ENCODE measurements around the gene SIRT1.

The SIRT1 gene

GRCh38 chr10:67924136-67924535 lies 39.7 kb downstream of the SIRT1 start:
- H3K4me2 ChIP-seq (ENCODE audit: low read length), result no peak overlapping the region
- H3K27me3 ChIP-seq (ENCODE audit: insufficient read depth, low read length, poor library complexity), result no peaks in the 10 kb centered on the region
- no peak overlapping the region for H3K27ac ChIP-seq (ENCODE audit: low read depth, low read length)
- H3K4me3 ChIP-seq (ENCODE audit: low read length), result no peak overlapping the region
- H3K79me2 ChIP-seq (ENCODE audit: control insufficient read depth, insufficient read depth, low read length), result no peaks in the 10 kb centered on the region
- H3K18ac ChIP-seq (ENCODE audit: low read length), result no peak overlapping the region
- H3K9ac ChIP-seq (ENCODE audit: low read length), result no peak overlapping the region
- no peaks in the 10 kb centered on the region for H3K36me3 ChIP-seq (ENCODE audit: control insufficient read depth, insufficient read depth, low read length)
- H3K4me1 ChIP-seq (ENCODE audit: control insufficient read depth, low read depth, low read length), result no peaks in the 10 kb centered on the region
- no peak overlapping the region for H3K56ac ChIP-seq (ENCODE audit: low read length)
- H3K79me1 ChIP-seq (ENCODE audit: low read length), result no peaks in the 10 kb centered on the region
- no peak overlapping the region for H2AK5ac ChIP-seq (ENCODE audit: low read length)
- no peak overlapping the region for H3K23ac ChIP-seq (ENCODE audit: low read length)
- H2BK15ac ChIP-seq (replicated peaks; ENCODE audit: low read depth), result no peak overlapping the region
- H2BK120ac ChIP-seq (ENCODE audit: low read depth, low read length), result no peak overlapping the region
- no peak overlapping the region for H4K8ac ChIP-seq (ENCODE audit: low read depth, low read length)
- no peak overlapping the region for H2BK5ac ChIP-seq (ENCODE audit: low read length)
- no peak overlapping the region for H3K4ac ChIP-seq (ENCODE audit: low read depth, low read length)
- no peak overlapping the region for H4K5ac ChIP-seq (ENCODE audit: low read length)
- no CpG with 5 or more reads among the region's 3 CpGs for WGBS (ENCODE audit: extremely low coverage, insufficient coverage, low lambda C conversion rate)
- DNase-seq, result no peak

- Histone ChIP-seq H3K23ac (ENCODE audit: low read length) (no peak overlapping the region), H2BK5ac (ENCODE audit: low read length) (no peak overlapping the region), H3K56ac (ENCODE audit: low read length) (no peak overlapping the region), H3K79me2 (ENCODE audit: control insufficient read depth, insufficient read depth, low read length) (no peaks in the 10 kb centered on the region), H3K36me3 (ENCODE audit: control insufficient read depth, insufficient read depth, low read length) (no peaks in the 10 kb centered on the region), H4K8ac (ENCODE audit: low read depth, low read length) (no peak overlapping the region), H3K4me2 (ENCODE audit: low read length) (no peak overlapping the region), H3K4me3 (ENCODE audit: low read length) (no peak overlapping the region), H3K18ac (ENCODE audit: low read length) (no peak overlapping the region), H4K5ac (ENCODE audit: low read length) (no peak overlapping the region), H2AK5ac (ENCODE audit: low read length) (no peak overlapping the region), H3K79me1 (ENCODE audit: low read length) (no peaks in the 10 kb centered on the region), H2BK15ac (replicated peaks; ENCODE audit: low read depth) (no peak overlapping the region), H2BK120ac (ENCODE audit: low read depth, low read length) (no peak overlapping the region), H3K4ac (ENCODE audit: low read depth, low read length) (no peak overlapping the region), H3K9ac (ENCODE audit: low read length) (no peak overlapping the region), H3K27me3 (ENCODE audit: insufficient read depth, low read length, poor library complexity) (no peaks in the 10 kb centered on the region), H3K27ac (ENCODE audit: low read depth, low read length) (no peak overlapping the region), H3K4me1 (ENCODE audit: control insufficient read depth, low read depth, low read length) (no peaks in the 10 kb centered on the region)
- no CpG with 5 or more reads among the region's 1 CpG for WGBS (ENCODE audit: extremely low coverage, insufficient coverage, low lambda C conversion rate)
- no peak for DNase-seq
These were observed 41.1 kb downstream of the SIRT1 start for GRCh38 chr10:67925449-67926005.

GRCh38 chr10:67926951-67927350 lies 42.5 kb downstream of the SIRT1 start:
- Histone ChIP-seq H3K56ac (ENCODE audit: low read length) (no peak overlapping the region), H4K5ac (ENCODE audit: low read length) (no peak overlapping the region), H3K18ac (ENCODE audit: low read length) (no peak overlapping the region), H3K23ac (ENCODE audit: low read length) (no peak overlapping the region), H3K27ac (ENCODE audit: low read depth, low read length) (no peak overlapping the region), H3K9ac (ENCODE audit: low read length) (no peak overlapping the region), H2BK5ac (ENCODE audit: low read length) (no peak overlapping the region), H3K4ac (ENCODE audit: low read depth, low read length) (no peak overlapping the region), H4K8ac (ENCODE audit: low read depth, low read length) (no peak overlapping the region), H3K4me3 (ENCODE audit: low read length) (no peak overlapping the region), H2BK120ac (ENCODE audit: low read depth, low read length) (no peak overlapping the region), H3K4me1 (ENCODE audit: control insufficient read depth, low read depth, low read length) (no peaks in the 10 kb centered on the region), H3K27me3 (ENCODE audit: insufficient read depth, low read length, poor library complexity) (no peaks in the 10 kb centered on the region), H3K36me3 (ENCODE audit: control insufficient read depth, insufficient read depth, low read length) (no peaks in the 10 kb centered on the region), H2BK15ac (replicated peaks; ENCODE audit: low read depth) (no peak overlapping the region), H3K79me2 (ENCODE audit: control insufficient read depth, insufficient read depth, low read length) (no peaks in the 10 kb centered on the region), H2AK5ac (ENCODE audit: low read length) (no peak overlapping the region), H3K79me1 (ENCODE audit: low read length) (no peaks in the 10 kb centered on the region), H3K4me2 (ENCODE audit: low read length) (no peak overlapping the region)
- no peak for DNase-seq
- WGBS (ENCODE audit: extremely low coverage, insufficient coverage, low lambda C conversion rate), result no CpG with 5 or more reads among the region's 1 CpG

- H3K4me2 ChIP-seq (ENCODE audit: low read length), result no peak overlapping the region
- no peaks in the 10 kb centered on the region for H3K79me2 ChIP-seq (ENCODE audit: control insufficient read depth, insufficient read depth, low read length)
- H3K79me1 ChIP-seq (ENCODE audit: low read length), result no peaks in the 10 kb centered on the region
- H3K4ac ChIP-seq (ENCODE audit: low read depth, low read length), result no peak overlapping the region
- WGBS (ENCODE audit: extremely low coverage, insufficient coverage, low lambda C conversion rate), result no CpG with 5 or more reads among the region's 2 CpGs
- H3K27ac ChIP-seq (ENCODE audit: low read depth, low read length), result no peak overlapping the region
- no peak overlapping the region for H3K18ac ChIP-seq (ENCODE audit: low read length)
- H4K8ac ChIP-seq (ENCODE audit: low read depth, low read length), result no peak overlapping the region
- H2BK5ac ChIP-seq (ENCODE audit: low read length), result no peak overlapping the region
- no peaks in the 10 kb centered on the region for H3K4me1 ChIP-seq (ENCODE audit: control insufficient read depth, low read depth, low read length)
- H2BK120ac ChIP-seq (ENCODE audit: low read depth, low read length), result no peak overlapping the region
- no peak overlapping the region for H2AK5ac ChIP-seq (ENCODE audit: low read length)
- H3K36me3 ChIP-seq (ENCODE audit: control insufficient read depth, insufficient read depth, low read length), result no peaks in the 10 kb centered on the region
- DNase-seq, result no peak
- H4K5ac ChIP-seq (ENCODE audit: low read length), result no peak overlapping the region
- no peak overlapping the region for H3K56ac ChIP-seq (ENCODE audit: low read length)
- no peak overlapping the region for H3K23ac ChIP-seq (ENCODE audit: low read length)
- H3K9ac ChIP-seq (ENCODE audit: low read length), result no peak overlapping the region
- H3K27me3 ChIP-seq (ENCODE audit: insufficient read depth, low read length, poor library complexity), result no peaks in the 10 kb centered on the region
- no peak overlapping the region for H2BK15ac ChIP-seq (replicated peaks; ENCODE audit: low read depth)
- no peak overlapping the region for H3K4me3 ChIP-seq (ENCODE audit: low read length)
These were observed 48.7 kb downstream of the SIRT1 start for GRCh38 chr10:67933199-67933598.

- no peak overlapping the region for H3K4me3 ChIP-seq (ENCODE audit: low read length)
- no peak for DNase-seq
- H2BK120ac ChIP-seq (ENCODE audit: low read depth, low read length), result no peak overlapping the region
- no peaks in the 10 kb centered on the region for H3K79me1 ChIP-seq (ENCODE audit: low read length)
- H4K8ac ChIP-seq (ENCODE audit: low read depth, low read length), result no peak overlapping the region
- no peak overlapping the region for H3K56ac ChIP-seq (ENCODE audit: low read length)
- no peak overlapping the region for H3K18ac ChIP-seq (ENCODE audit: low read length)
- no peak overlapping the region for H2BK5ac ChIP-seq (ENCODE audit: low read length)
- no peaks in the 10 kb centered on the region for H3K4me1 ChIP-seq (ENCODE audit: control insufficient read depth, low read depth, low read length)
- H3K4me2 ChIP-seq (ENCODE audit: low read length), result no peak overlapping the region
- no peak overlapping the region for H2BK15ac ChIP-seq (replicated peaks; ENCODE audit: low read depth)
- H3K79me2 ChIP-seq (ENCODE audit: control insufficient read depth, insufficient read depth, low read length), result no peaks in the 10 kb centered on the region
- H3K4ac ChIP-seq (ENCODE audit: low read depth, low read length), result no peak overlapping the region
- H4K5ac ChIP-seq (ENCODE audit: low read length), result no peak overlapping the region
- H3K9ac ChIP-seq (ENCODE audit: low read length), result no peak overlapping the region
- no peak overlapping the region for H3K27ac ChIP-seq (ENCODE audit: low read depth, low read length)
- no peak overlapping the region for H3K23ac ChIP-seq (ENCODE audit: low read length)
- H3K36me3 ChIP-seq (ENCODE audit: control insufficient read depth, insufficient read depth, low read length), result no peaks in the 10 kb centered on the region
- H3K27me3 ChIP-seq (ENCODE audit: insufficient read depth, low read length, poor library complexity), result no peaks in the 10 kb centered on the region
- no peak overlapping the region for H2AK5ac ChIP-seq (ENCODE audit: low read length)
- WGBS (ENCODE audit: extremely low coverage, insufficient coverage, low lambda C conversion rate), result no CpG with 5 or more reads among the region's 1 CpG
These were observed 49.9 kb downstream of the SIRT1 start for GRCh38 chr10:67934336-67934735.

- Histone ChIP-seq H3K4me2 (ENCODE audit: low read length) (no peak overlapping the region), H3K23ac (ENCODE audit: low read length) (no peak overlapping the region), H3K36me3 (ENCODE audit: control insufficient read depth, insufficient read depth, low read length) (no peaks in the 10 kb centered on the region), H2BK5ac (ENCODE audit: low read length) (no peak overlapping the region), H3K4ac (ENCODE audit: low read depth, low read length) (no peak overlapping the region), H3K27ac (ENCODE audit: low read depth, low read length) (no peak overlapping the region), H3K4me1 (ENCODE audit: control insufficient read depth, low read depth, low read length) (no peaks in the 10 kb centered on the region), H3K4me3 (ENCODE audit: low read length) (no peak overlapping the region), H4K5ac (ENCODE audit: low read length) (no peak overlapping the region), H3K56ac (ENCODE audit: low read length) (no peak overlapping the region), H2BK15ac (replicated peaks; ENCODE audit: low read depth) (no peak overlapping the region), H3K79me2 (ENCODE audit: control insufficient read depth, insufficient read depth, low read length) (no peaks in the 10 kb centered on the region), H2AK5ac (ENCODE audit: low read length) (no peak overlapping the region), H3K9ac (ENCODE audit: low read length) (no peak overlapping the region), H3K18ac (ENCODE audit: low read length) (no peak overlapping the region), H3K79me1 (ENCODE audit: low read length) (no peaks in the 10 kb centered on the region), H4K8ac (ENCODE audit: low read depth, low read length) (no peak overlapping the region), H2BK120ac (ENCODE audit: low read depth, low read length) (no peak overlapping the region), H3K27me3 (ENCODE audit: insufficient read depth, low read length, poor library complexity) (no peaks in the 10 kb centered on the region)
- WGBS (ENCODE audit: extremely low coverage, insufficient coverage, low lambda C conversion rate), result no CpG with 5 or more reads among the region's 9 CpGs
- peak; percentile 3 for DNase-seq
These were observed 50.8 kb downstream of the SIRT1 start for GRCh38 chr10:67935223-67935622.

All from mesendoderm (in vitro differentiated cells).